ENCODE data around the gene LPO. TPM values are rescaled to one million over a fixed set of nuclear protein-coding genes. Genes with fewer than 3 reads are reported as not detected.

The LPO gene
- total RNA-seq, 1 donor from 2014 or later: not detected

DNA sequence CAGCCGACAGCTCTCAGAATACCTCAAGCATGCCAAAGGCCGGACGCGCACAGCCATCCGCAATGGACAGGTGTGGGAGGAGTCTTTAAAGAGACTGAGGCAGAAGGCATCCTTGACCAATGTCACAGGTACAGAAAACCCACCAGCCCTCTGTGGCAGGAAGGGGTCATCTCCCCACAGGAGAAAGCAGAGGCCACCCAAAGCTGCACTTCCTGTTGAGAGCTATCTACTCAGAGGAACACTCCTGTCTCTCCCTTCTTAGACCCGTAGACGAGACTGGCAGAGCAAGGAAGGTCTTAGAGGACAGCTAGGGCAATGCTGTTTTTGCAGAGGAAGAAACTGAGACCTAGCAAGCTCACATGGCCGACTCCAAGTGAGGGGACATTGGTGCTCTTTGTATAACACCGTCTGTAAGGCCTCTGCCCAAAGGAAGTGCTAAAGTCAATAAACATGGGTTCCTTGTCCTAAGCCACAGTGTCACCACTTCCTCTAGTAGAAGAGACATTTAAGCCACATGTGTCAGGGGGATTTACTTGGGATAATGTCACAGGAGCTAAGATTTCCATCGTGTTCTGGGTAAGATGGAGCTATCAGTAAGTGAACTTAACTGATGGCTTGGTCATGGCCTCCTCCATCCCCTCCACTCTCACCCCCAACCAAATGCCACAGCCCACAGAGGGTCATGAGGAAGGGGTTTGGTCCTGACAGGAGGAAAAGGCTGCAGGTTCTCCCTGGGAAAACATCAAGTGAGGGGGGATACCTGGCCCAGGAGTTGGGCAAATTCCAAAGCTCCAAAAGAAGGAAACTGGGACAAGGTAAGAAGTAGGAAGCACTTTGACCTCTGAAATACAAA lies 9.4 kb downstream of the LPO start:
- intact Hi-C loops (cut with micrococcal nuclease): loop anchor here (5.0 kb wide), 1 partner anchor 55 kb away; no protein-coding TSS in a partner anchor
- Mint-ChIP-seq H3K27ac (no peak overlapping the region), H3K9me3 (no peaks in the 10 kb centered on the region), H3K4me3 (peak overlapping the region; percentile 16), H3K36me3 (ENCODE audit: low read depth) (no peaks in the 10 kb centered on the region), H3K4me1 (peaks cover 14% of the 10 kb centered on the region), H3K27me3 (peaks cover 15% of the 10 kb centered on the region)
- DNase-seq: no peak
- ChIA-PET CTCF (interaction anchor here (0.9 to 3.9 kb wide), 5 partner anchors 15 to 200 kb away, joined by 3 to 35 read pairs (median 3); no protein-coding TSS in a partner anchor), POLR2A (interaction anchor here (0.9 to 1.4 kb wide), 2 partner anchors 15 to 28 kb away, joined by 4 to 7 read pairs; partner anchors contain the start of gene MKS1)
- ATAC-seq (ENCODE audit: low read depth): no peak
- TF ChIP-seq, protein P1, sequence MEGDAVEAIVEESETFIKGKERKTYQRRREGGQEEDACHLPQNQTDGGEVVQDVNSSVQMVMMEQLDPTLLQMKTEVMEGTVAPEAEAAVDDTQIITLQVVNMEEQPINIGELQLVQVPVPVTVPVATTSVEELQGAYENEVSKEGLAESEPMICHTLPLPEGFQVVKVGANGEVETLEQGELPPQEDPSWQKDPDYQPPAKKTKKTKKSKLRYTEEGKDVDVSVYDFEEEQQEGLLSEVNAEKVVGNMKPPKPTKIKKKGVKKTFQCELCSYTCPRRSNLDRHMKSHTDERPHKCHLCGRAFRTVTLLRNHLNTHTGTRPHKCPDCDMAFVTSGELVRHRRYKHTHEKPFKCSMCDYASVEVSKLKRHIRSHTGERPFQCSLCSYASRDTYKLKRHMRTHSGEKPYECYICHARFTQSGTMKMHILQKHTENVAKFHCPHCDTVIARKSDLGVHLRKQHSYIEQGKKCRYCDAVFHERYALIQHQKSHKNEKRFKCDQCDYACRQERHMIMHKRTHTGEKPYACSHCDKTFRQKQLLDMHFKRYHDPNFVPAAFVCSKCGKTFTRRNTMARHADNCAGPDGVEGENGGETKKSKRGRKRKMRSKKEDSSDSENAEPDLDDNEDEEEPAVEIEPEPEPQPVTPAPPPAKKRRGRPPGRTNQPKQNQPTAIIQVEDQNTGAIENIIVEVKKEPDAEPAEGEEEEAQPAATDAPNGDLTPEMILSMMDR (IDR thresholded peaks at IDR 0.05): no peak

DNA sequence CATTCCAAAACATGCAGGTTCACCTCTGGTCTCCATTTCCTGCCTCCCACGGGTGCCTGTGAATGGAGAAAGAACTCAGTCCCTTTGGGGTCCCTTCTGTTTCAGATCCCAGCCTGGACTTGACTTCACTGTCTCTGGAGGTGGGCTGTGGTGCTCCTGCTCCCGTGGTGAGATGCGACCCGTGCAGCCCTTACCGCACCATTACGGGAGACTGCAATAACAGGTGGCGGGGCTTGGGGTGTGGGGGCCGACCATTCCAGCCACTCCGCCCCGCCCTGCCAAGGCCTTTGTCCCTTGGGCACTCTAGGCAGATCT lies 10.5 kb downstream of the LPO start:
- TF ChIP-seq, protein P1 (IDR thresholded peaks at IDR 0.05): no peak
- no peak for DNase-seq
- no peaks in the 10 kb centered on the region for H3K9me3 Mint-ChIP-seq
- ChIA-PET CTCF (interaction anchor here (0.9 to 3.9 kb wide), 11 partner anchors 12 to 242 kb away, joined by 3 to 35 read pairs (median 5); partner anchors contain the start of genes HSF5 and MKS1), POLR2A (interaction anchor here (0.9 to 2.1 kb wide), 3 partner anchors 16 to 89 kb away, joined by 3 to 9 read pairs (median 7); partner anchors contain the start of gene MKS1)
- H3K27ac Mint-ChIP-seq: no peak overlapping the region
- peak overlapping the region; percentile 84 for H3K4me3 Mint-ChIP-seq
- peaks cover 9% of the 10 kb centered on the region for H3K27me3 Mint-ChIP-seq
- peaks cover 14% of the 10 kb centered on the region for H3K4me1 Mint-ChIP-seq
- intact Hi-C loops (cut with micrococcal nuclease): loop anchor here (1.0 to 5.0 kb wide), 7 partner anchors 16 to 239 kb away; partner anchors contain the start of genes HSF5, MKS1 and RNF43
- ATAC-seq (ENCODE audit: low read depth): no peak
- no peaks in the 10 kb centered on the region for H3K36me3 Mint-ChIP-seq (ENCODE audit: low read depth)

DNA sequence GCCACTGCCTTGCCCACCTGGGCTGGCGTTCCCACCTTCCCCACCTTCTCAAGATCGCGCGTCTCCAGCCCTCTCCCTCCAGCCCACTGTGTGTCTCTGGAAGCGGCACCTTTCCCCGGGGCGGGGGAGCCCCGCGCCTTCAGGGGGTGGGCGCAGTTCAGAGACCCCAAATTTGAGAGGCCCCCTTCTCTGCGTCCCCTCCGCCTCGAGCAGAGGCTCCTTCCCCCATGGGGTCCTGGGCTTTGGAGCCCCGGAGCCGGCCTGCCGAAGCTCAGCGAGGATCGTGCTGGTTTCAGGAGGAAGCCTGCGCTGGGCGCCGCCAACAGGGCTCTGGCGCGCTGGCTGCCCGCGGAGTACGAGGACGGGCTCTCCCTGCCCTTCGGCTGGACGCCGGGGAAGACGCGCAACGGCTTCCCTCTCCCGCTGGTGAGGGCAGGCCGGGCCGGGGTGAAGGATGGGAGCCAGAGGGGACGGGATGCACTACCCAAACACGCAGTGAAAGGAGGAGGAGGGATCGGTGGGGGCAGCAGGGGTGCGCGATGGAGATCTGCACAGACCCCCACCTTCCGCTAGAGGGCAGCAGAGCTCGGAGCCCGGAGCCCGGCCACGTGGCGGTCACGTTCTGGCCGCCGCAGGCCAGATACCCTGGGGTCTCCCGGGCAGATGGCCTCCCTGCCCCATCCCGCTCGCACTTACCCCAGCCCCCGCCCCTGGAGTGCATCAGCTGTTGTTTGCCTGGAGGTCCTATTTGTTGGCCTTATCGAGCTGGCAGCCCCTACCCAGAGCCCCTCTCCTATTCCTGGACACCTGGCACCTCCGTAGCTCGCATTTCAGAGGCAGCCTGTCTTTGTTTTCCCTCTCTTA lies 11.1 kb downstream of the LPO start:
- peaks cover 4% of the 10 kb centered on the region for H3K27me3 Mint-ChIP-seq
- peak; percentile 80 for DNase-seq
- peak overlapping the region; percentile 84 for H3K4me3 Mint-ChIP-seq
- TF ChIP-seq, protein P1 (IDR thresholded peaks at IDR 0.05): peak; percentile 71
- H3K9me3 Mint-ChIP-seq: no peaks in the 10 kb centered on the region
- CTCF ChIA-PET: interaction anchor here (0.6 to 3.9 kb wide), 20 partner anchors 12 to 255 kb away, joined by 3 to 35 read pairs (median 4); partner anchors contain the start of genes HSF5, MKS1 and RNF43
- POLR2A ChIA-PET: interaction anchor here (0.9 to 2.1 kb wide), 6 partner anchors 17 to 95 kb away, joined by 3 to 9 read pairs (median 4); partner anchors contain the start of gene MKS1
- H3K36me3 Mint-ChIP-seq (ENCODE audit: low read depth): no peaks in the 10 kb centered on the region
- H3K4me1 Mint-ChIP-seq: peaks cover 14% of the 10 kb centered on the region
- ATAC-seq (ENCODE audit: low read depth): peak; percentile 96
- intact Hi-C loops (cut with micrococcal nuclease): loop anchor here (1.0 to 5.0 kb wide), 7 partner anchors 16 to 239 kb away; partner anchors contain the start of genes HSF5, MKS1 and RNF43
- no peak overlapping the region for H3K27ac Mint-ChIP-seq

DNA sequence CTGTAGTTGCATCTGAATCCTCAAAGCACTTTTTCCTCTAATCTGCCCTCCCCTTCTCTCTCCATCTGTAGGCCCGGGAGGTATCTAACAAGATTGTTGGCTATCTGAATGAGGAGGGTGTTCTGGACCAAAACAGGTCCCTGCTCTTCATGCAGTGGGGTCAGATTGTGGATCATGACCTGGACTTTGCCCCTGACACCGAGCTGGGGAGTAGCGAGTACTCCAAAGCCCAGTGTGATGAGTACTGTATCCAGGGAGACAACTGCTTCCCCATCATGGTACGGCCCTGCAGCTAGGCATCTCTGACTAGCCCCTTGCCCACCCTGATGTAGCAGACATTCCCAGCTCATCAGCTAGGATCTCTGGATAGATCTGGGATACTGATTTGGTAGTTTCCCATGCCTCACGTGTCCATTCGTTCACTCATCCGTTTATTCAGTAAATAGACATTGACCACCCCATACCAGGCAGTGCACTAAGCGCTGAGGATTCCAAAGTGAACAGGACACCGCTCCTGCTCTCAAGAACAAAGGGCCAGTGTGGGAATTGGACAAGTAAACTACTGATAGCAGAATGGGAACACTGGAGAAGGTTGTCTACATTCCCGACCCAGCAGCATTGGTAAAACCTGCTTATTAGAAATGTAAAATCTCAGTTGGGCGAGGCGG lies 12.1 kb downstream of the LPO start:
- intact Hi-C loops (cut with micrococcal nuclease): no loop called here
- Mint-ChIP-seq H3K4me1 (peaks cover 14% of the 10 kb centered on the region), H3K27me3 (peaks cover 8% of the 10 kb centered on the region), H3K27ac (no peak overlapping the region), H3K4me3 (peak overlapping the region; percentile 39), H3K36me3 (ENCODE audit: low read depth) (no peaks in the 10 kb centered on the region), H3K9me3 (no peaks in the 10 kb centered on the region)
- ChIA-PET POLR2A (interaction anchor here (0.9 to 2.1 kb wide), 5 partner anchors 18 to 94 kb away, joined by 3 to 9 read pairs (median 4); partner anchors contain the start of gene MKS1), CTCF (interaction anchor here (0.6 to 3.9 kb wide), 16 partner anchors 11 to 254 kb away, joined by 3 to 35 read pairs (median 4); partner anchors contain the start of genes HSF5, MKS1 and RNF43)
- TF ChIP-seq, protein P1 (IDR thresholded peaks at IDR 0.05): no peak
- DNase-seq (no peak), ATAC-seq (ENCODE audit: low read depth) (no peak)

Measured in activated B cell treated with CpG ODN at 0.5 μM for 24 hours (primary cell).